ENCODE data around the gene IL7R.

Gene IL7R, protein sequence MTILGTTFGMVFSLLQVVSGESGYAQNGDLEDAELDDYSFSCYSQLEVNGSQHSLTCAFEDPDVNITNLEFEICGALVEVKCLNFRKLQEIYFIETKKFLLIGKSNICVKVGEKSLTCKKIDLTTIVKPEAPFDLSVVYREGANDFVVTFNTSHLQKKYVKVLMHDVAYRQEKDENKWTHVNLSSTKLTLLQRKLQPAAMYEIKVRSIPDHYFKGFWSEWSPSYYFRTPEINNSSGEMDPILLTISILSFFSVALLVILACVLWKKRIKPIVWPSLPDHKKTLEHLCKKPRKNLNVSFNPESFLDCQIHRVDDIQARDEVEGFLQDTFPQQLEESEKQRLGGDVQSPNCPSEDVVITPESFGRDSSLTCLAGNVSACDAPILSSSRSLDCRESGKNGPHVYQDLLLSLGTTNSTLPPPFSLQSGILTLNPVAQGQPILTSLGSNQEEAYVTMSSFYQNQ

DNA sequence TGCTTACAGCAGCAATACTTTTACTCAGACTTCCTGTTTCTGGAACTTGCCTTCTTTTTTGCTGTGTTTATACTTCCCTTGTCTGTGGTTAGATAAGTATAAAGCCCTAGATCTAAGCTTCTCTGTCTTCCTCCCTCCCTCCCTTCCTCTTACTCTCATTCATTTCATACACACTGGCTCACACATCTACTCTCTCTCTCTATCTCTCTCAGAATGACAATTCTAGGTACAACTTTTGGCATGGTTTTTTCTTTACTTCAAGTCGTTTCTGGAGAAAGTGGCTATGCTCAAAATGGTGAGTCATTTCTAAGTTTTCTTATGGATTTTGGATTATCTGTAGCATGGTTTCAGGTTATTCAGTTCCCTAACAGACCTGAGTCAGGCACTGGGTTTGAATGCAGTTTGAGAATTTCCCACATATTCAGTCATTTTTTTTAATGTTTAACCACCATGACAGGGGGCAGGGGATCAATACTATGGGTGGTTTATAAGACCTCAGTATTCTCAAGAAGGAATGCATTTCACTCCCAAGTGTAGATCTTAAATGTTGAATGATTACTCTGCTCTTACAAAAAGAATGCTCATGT, at the start of gene IL7R:
IL7R (plus strand) TSS at position 127 of the 587 bp plus-strand sequence; CDS start at position 214, 87 bp downstream.
- H3K27me3 ChIP-seq (ENCODE audit: low read depth, low read length), result no peaks in the 10 kb centered on the region
- H3K4me1 ChIP-seq (ENCODE audit: control insufficient read depth in 1 of 2, insufficient read depth in 2 of 2, low read length in 2 of 2), result no peaks in the 10 kb centered on the region
- H3K36me3 ChIP-seq (ENCODE audit: control insufficient read depth in 1 of 2, insufficient read depth in 2 of 2, low read length in 2 of 2), result no peaks in the 10 kb centered on the region
- no peaks in the 10 kb centered on the region for H3K9me3 ChIP-seq (ENCODE audit: control insufficient read depth in 1 of 2, low read length in 2 of 2)
- no peak within 1 kb of the TSS for H3K27ac ChIP-seq (ENCODE audit: low read length)
- no peak within 1 kb of the TSS for H3K4me3 ChIP-seq (ENCODE audit: low read depth in 1 of 2, low read length in 2 of 2)

GRCh38 chr5:35810601-35811000, 46.1 kb upstream of the IL7R start:
- Histone ChIP-seq H3K9me3 (ENCODE audit: control insufficient read depth in 1 of 2, low read length in 2 of 2) (no peaks in the 10 kb centered on the region), H3K4me3 (ENCODE audit: low read depth in 1 of 2, low read length in 2 of 2) (no peak overlapping the region), H3K27ac (ENCODE audit: low read length) (no peak overlapping the region), H3K36me3 (ENCODE audit: control insufficient read depth in 1 of 2, insufficient read depth in 2 of 2, low read length in 2 of 2) (no peaks in the 10 kb centered on the region), H3K27me3 (ENCODE audit: low read depth, low read length) (no peaks in the 10 kb centered on the region), H3K4me1 (ENCODE audit: control insufficient read depth in 1 of 2, insufficient read depth in 2 of 2, low read length in 2 of 2) (no peaks in the 10 kb centered on the region)

- Histone ChIP-seq H3K9me3 (ENCODE audit: control insufficient read depth in 1 of 2, low read length in 2 of 2) (no peaks in the 10 kb centered on the region), H3K27me3 (ENCODE audit: low read depth, low read length) (no peaks in the 10 kb centered on the region), H3K4me3 (ENCODE audit: low read depth in 1 of 2, low read length in 2 of 2) (no peak overlapping the region), H3K27ac (ENCODE audit: low read length) (no peak overlapping the region), H3K36me3 (ENCODE audit: control insufficient read depth in 1 of 2, insufficient read depth in 2 of 2, low read length in 2 of 2) (no peaks in the 10 kb centered on the region), H3K4me1 (ENCODE audit: control insufficient read depth in 1 of 2, insufficient read depth in 2 of 2, low read length in 2 of 2) (no peaks in the 10 kb centered on the region)
Measured at GRCh38 chr5:35811108-35811741, 45.5 kb upstream of the IL7R start.

GRCh38 chr5:35813521-35813920, 43.2 kb upstream of the IL7R start:
- Histone ChIP-seq H3K27me3 (ENCODE audit: low read depth, low read length) (no peaks in the 10 kb centered on the region), H3K9me3 (ENCODE audit: control insufficient read depth in 1 of 2, low read length in 2 of 2) (no peaks in the 10 kb centered on the region), H3K27ac (ENCODE audit: low read length) (no peak overlapping the region), H3K4me1 (ENCODE audit: control insufficient read depth in 1 of 2, insufficient read depth in 2 of 2, low read length in 2 of 2) (no peaks in the 10 kb centered on the region), H3K4me3 (ENCODE audit: low read depth in 1 of 2, low read length in 2 of 2) (no peak overlapping the region), H3K36me3 (ENCODE audit: control insufficient read depth in 1 of 2, insufficient read depth in 2 of 2, low read length in 2 of 2) (no peaks in the 10 kb centered on the region)

DNA sequence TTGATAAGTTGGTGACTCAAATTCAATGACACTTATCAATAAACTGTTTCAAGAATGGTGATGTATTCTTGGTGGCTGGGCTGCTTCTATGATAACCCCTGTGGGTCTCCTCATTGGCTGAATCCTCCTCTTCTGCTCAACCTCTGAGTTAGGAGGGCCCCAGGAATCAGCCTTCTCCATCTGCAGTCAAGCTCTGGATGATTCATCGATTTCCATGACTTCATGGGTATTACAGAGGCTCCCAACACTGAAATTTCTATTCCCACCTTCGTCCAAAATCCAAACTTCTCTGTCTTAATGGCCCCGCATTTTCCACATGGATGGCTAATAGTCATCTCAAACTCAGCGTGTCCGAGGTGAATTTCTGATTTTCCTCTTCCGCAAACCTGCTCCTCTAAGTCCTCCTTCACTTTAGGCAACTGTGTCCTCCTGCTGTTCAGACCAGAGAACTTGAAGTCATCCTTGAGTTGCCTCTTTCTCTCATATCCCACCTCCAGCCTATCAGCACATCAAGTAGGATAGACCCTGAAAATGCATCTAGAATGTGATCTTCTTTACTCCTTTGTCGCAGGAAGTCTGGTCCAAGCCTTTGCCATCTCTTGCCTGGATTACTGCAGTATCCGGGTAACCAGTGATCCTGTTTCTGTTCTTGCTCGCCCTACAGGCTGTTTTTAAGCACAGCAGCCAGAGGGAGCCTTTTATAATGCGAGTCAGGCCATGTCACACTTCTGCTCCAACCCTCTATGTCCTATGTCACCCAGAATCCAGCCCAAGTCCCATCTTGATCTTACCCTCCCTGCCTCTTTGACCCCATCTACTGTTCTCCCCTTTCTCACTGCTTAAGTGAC, 41.4 kb upstream of the IL7R start:
- no peaks in the 10 kb centered on the region for H3K4me1 ChIP-seq (ENCODE audit: control insufficient read depth in 1 of 2, insufficient read depth in 2 of 2, low read length in 2 of 2)
- no peaks in the 10 kb centered on the region for H3K36me3 ChIP-seq (ENCODE audit: control insufficient read depth in 1 of 2, insufficient read depth in 2 of 2, low read length in 2 of 2)
- no peak overlapping the region for H3K27ac ChIP-seq (ENCODE audit: low read length)
- no peak overlapping the region for H3K4me3 ChIP-seq (ENCODE audit: low read depth in 1 of 2, low read length in 2 of 2)
- no peaks in the 10 kb centered on the region for H3K27me3 ChIP-seq (ENCODE audit: low read depth, low read length)
- H3K9me3 ChIP-seq (ENCODE audit: control insufficient read depth in 1 of 2, low read length in 2 of 2), result no peaks in the 10 kb centered on the region

DNA sequence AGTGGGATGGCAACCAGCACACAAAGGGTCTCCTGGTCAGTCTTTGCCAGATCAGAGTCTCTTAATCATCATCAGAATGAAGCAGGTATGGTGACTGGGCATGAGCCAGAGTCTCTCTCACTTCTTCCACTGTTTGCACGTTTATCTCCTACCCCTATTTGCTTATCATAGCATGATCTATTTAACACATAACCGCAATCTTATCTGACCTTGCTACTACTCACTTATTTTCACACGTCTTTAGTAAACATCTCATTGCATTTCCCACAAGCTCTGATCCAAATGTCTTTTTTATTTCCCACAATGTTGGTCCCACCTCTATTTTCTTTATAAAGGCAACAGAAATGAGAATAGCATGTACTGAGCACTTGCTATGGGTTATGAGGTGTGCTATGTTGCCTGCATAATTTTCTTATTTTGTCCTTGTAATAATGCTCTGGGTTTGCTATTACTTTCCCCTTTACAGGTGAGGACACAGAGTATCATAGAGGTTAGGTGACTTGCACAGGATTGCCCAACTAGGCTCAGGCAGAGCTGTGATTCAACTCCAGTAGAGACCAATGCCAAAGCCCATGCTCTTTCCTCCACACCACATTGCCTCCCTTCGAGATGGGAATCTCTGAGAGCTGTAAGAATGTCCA, 39.7 kb upstream of the IL7R start:
- Histone ChIP-seq H3K27me3 (ENCODE audit: low read depth, low read length) (no peaks in the 10 kb centered on the region), H3K4me1 (ENCODE audit: control insufficient read depth in 1 of 2, insufficient read depth in 2 of 2, low read length in 2 of 2) (no peaks in the 10 kb centered on the region), H3K4me3 (ENCODE audit: low read depth in 1 of 2, low read length in 2 of 2) (no peak overlapping the region), H3K9me3 (ENCODE audit: control insufficient read depth in 1 of 2, low read length in 2 of 2) (no peaks in the 10 kb centered on the region), H3K36me3 (ENCODE audit: control insufficient read depth in 1 of 2, insufficient read depth in 2 of 2, low read length in 2 of 2) (no peaks in the 10 kb centered on the region), H3K27ac (ENCODE audit: low read length) (no peak overlapping the region)

- no peaks in the 10 kb centered on the region for H3K4me1 ChIP-seq (ENCODE audit: control insufficient read depth in 1 of 2, insufficient read depth in 2 of 2, low read length in 2 of 2)
- no peak overlapping the region for H3K27ac ChIP-seq (ENCODE audit: low read length)
- H3K4me3 ChIP-seq (ENCODE audit: low read depth in 1 of 2, low read length in 2 of 2), result no peak overlapping the region
- no peaks in the 10 kb centered on the region for H3K9me3 ChIP-seq (ENCODE audit: control insufficient read depth in 1 of 2, low read length in 2 of 2)
- H3K27me3 ChIP-seq (ENCODE audit: low read depth, low read length), result no peaks in the 10 kb centered on the region
- no peaks in the 10 kb centered on the region for H3K36me3 ChIP-seq (ENCODE audit: control insufficient read depth in 1 of 2, insufficient read depth in 2 of 2, low read length in 2 of 2)
Measured at GRCh38 chr5:35819026-35819425, 37.7 kb upstream of the IL7R start.

DNA sequence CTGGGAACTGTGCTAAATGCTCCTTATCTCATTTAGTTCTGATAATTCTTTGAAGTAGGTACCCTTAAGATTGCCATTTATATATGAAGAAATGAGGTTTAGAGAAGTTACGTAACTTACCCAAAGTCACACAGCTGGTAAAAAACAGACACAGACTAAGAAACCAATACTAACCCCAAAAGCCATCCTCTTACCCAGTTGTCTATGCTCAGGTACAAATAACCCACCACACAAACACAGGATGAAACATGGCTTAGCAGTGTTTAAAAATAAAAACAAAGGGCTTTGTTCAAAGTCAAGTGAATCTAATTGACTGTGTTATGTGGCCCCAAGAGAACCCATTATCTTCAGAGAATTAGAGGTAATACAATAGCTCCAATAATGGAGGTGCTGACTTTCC, 37.0 kb upstream of the IL7R start:
- Histone ChIP-seq H3K9me3 (ENCODE audit: control insufficient read depth in 1 of 2, low read length in 2 of 2) (no peaks in the 10 kb centered on the region), H3K4me3 (ENCODE audit: low read depth in 1 of 2, low read length in 2 of 2) (no peak overlapping the region), H3K27ac (ENCODE audit: low read length) (no peak overlapping the region), H3K36me3 (ENCODE audit: control insufficient read depth in 1 of 2, insufficient read depth in 2 of 2, low read length in 2 of 2) (no peaks in the 10 kb centered on the region), H3K27me3 (ENCODE audit: low read depth, low read length) (no peaks in the 10 kb centered on the region), H3K4me1 (ENCODE audit: control insufficient read depth in 1 of 2, insufficient read depth in 2 of 2, low read length in 2 of 2) (no peaks in the 10 kb centered on the region)

- no peaks in the 10 kb centered on the region for H3K36me3 ChIP-seq (ENCODE audit: control insufficient read depth in 1 of 2, insufficient read depth in 2 of 2, low read length in 2 of 2)
- no peak overlapping the region for H3K27ac ChIP-seq (ENCODE audit: low read length)
- no peaks in the 10 kb centered on the region for H3K27me3 ChIP-seq (ENCODE audit: low read depth, low read length)
- no peaks in the 10 kb centered on the region for H3K9me3 ChIP-seq (ENCODE audit: control insufficient read depth in 1 of 2, low read length in 2 of 2)
- no peak overlapping the region for H3K4me3 ChIP-seq (ENCODE audit: low read depth in 1 of 2, low read length in 2 of 2)
- no peaks in the 10 kb centered on the region for H3K4me1 ChIP-seq (ENCODE audit: control insufficient read depth in 1 of 2, insufficient read depth in 2 of 2, low read length in 2 of 2)
Measured at GRCh38 chr5:35820735-35821134, 36.0 kb upstream of the IL7R start.

DNA sequence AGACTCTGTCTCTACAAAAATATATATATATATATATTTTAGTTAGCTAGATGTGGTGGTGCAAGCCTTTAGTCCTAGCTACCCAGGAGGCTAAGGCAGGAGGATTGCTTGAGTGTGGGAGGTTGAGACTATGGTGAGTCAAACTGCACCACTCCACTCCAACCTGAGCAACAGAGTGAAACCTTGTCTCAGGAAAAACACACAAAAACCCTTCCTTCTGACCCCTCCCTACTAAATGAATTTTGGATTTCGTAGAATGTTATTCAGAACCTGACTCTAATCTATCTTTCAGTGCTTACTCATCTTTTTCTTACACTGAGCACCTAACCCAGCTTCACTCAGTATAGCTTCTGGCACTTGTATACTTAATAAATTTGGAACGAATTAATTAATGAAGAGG, 35.2 kb upstream of the IL7R start:
- no peaks in the 10 kb centered on the region for H3K9me3 ChIP-seq (ENCODE audit: control insufficient read depth in 1 of 2, low read length in 2 of 2)
- H3K27me3 ChIP-seq (ENCODE audit: low read depth, low read length), result no peaks in the 10 kb centered on the region
- H3K4me3 ChIP-seq (ENCODE audit: low read depth in 1 of 2, low read length in 2 of 2), result no peak overlapping the region
- no peaks in the 10 kb centered on the region for H3K36me3 ChIP-seq (ENCODE audit: control insufficient read depth in 1 of 2, insufficient read depth in 2 of 2, low read length in 2 of 2)
- no peak overlapping the region for H3K27ac ChIP-seq (ENCODE audit: low read length)
- H3K4me1 ChIP-seq (ENCODE audit: control insufficient read depth in 1 of 2, insufficient read depth in 2 of 2, low read length in 2 of 2), result no peaks in the 10 kb centered on the region

All from muscle layer of duodenum (tissue), 2 donors.